ENCODE data around the gene NAALADL1.
A peak's percentile ranks its signal among the peaks of the same experiment; 100 is the strongest.
"Not testable (repeated sequence)": the region's sequence is repeated elsewhere in the genome, so short reads cannot be mapped to it uniquely, and the experiment has no call there.

NAALADL1 gene

GRCh38 chr11:65021509-65021908 is 36.8 kb downstream of the NAALADL1 start:
- Mint-ChIP-seq H3K4me1 (ENCODE audit: low read depth) (peaks cover 5% of the 10 kb centered on the region), H3K4me3 (no peak overlapping the region), H3K27ac (no peak overlapping the region), H3K36me3 (ENCODE audit: low read depth) (peaks cover 13% of the 10 kb centered on the region), H3K27me3 (ENCODE audit: low read depth) (no peaks in the 10 kb centered on the region), H3K9me3 (no peaks in the 10 kb centered on the region)

- Mint-ChIP-seq H3K9me3 (no peaks in the 10 kb centered on the region), H3K4me3 (no peak overlapping the region), H3K36me3 (ENCODE audit: low read depth) (peaks cover 18% of the 10 kb centered on the region), H3K4me1 (ENCODE audit: low read depth) (peaks cover 8% of the 10 kb centered on the region), H3K27ac (no peak overlapping the region), H3K27me3 (ENCODE audit: low read depth) (no peaks in the 10 kb centered on the region)
Measured at GRCh38 chr11:65021003-65021402, 37.4 kb downstream of the NAALADL1 start.

DNA sequence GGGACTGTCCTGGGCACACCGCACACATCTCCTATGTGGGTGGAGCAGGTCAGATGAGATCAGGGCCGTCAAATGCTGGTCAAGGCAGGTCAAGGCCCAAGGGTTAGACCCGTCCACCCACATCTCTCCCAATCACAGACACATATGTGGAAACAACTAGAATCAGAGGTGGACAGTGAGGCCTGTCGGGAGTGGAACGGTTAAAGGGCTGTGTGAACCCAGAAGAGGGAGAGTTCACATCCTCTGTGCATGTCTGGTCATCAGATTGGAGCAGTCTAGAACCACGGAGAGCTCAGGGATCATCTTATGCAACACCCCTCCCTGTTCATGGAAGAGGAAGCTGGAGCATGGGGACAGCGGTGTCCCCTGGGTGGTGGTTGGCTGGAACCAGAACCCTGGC is 38.5 kb downstream of the NAALADL1 start:
- peaks cover 18% of the 10 kb centered on the region for H3K36me3 Mint-ChIP-seq (ENCODE audit: low read depth)
- no peak overlapping the region for H3K4me3 Mint-ChIP-seq
- no peaks in the 10 kb centered on the region for H3K27me3 Mint-ChIP-seq (ENCODE audit: low read depth)
- H3K4me1 Mint-ChIP-seq (ENCODE audit: low read depth) = peaks cover 14% of the 10 kb centered on the region
- no peaks in the 10 kb centered on the region for H3K9me3 Mint-ChIP-seq
- H3K27ac Mint-ChIP-seq = no peak overlapping the region

- H3K4me3 Mint-ChIP-seq = no peak overlapping the region
- no peak overlapping the region for H3K27ac Mint-ChIP-seq
- no peaks in the 10 kb centered on the region for H3K27me3 Mint-ChIP-seq (ENCODE audit: low read depth)
- H3K4me1 Mint-ChIP-seq (ENCODE audit: low read depth) = peaks cover 20% of the 10 kb centered on the region
- H3K36me3 Mint-ChIP-seq (ENCODE audit: low read depth) = peaks cover 18% of the 10 kb centered on the region
- no peaks in the 10 kb centered on the region for H3K9me3 Mint-ChIP-seq
Measured at GRCh38 chr11:65017937-65018336, 40.4 kb downstream of the NAALADL1 start.

DNA sequence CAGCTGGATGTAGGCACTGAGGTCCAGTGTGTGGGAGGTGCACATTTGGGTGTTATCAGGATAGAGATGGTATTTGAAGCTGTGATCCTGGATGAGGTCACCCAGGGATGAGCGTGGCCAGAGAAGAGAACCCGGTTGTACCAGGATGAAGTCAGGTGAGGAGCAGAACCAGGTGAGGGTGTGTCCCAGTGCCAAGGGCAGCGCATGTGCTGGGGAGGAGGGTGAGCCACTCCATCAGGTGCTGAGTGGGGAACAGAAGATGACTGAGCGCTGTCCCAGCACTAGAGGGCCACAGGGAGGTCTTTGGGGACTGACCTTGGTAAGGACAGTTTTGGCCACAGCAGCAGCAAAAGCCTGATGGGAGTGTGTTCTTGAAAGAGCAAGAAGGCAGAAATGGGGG is 41.6 kb downstream of the NAALADL1 start:
- no peak overlapping the region for H3K4me3 Mint-ChIP-seq
- no peaks in the 10 kb centered on the region for H3K9me3 Mint-ChIP-seq
- H3K27ac Mint-ChIP-seq = no peak overlapping the region
- no peaks in the 10 kb centered on the region for H3K27me3 Mint-ChIP-seq (ENCODE audit: low read depth)
- H3K36me3 Mint-ChIP-seq (ENCODE audit: low read depth) = peaks cover 16% of the 10 kb centered on the region
- peaks cover 22% of the 10 kb centered on the region for H3K4me1 Mint-ChIP-seq (ENCODE audit: low read depth)

DNA sequence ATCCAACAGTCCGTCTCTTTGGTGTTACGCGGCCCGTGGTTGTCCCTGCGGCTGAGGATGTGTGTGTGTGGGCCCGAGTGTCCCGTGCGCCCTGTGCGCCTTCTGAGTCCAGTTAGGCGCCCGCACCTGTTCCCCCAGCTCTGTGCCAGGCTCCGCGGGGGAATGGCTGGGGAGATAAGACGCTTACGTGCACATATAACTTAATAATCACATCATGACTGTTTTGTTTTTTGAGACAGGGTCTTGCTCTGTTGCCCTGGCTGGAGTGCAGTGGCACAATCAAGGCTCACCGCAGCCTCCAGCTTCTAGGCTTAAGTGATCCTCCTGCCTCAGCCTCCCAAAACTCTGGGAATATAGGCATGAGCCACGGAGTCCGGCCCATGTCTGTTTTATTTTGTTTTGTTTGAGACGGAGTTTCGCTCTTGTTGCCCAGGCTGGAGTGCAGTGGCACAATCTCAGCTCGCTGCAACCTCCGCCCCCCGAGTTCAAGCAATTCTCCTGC is 43.6 kb downstream of the NAALADL1 start:
- H3K27me3 Mint-ChIP-seq (ENCODE audit: low read depth) = no peaks in the 10 kb centered on the region
- H3K27ac Mint-ChIP-seq = peak overlapping the region; percentile 90
- peaks cover 22% of the 10 kb centered on the region for H3K4me1 Mint-ChIP-seq (ENCODE audit: low read depth)
- peak overlapping the region; percentile 89 for H3K4me3 Mint-ChIP-seq
- H3K36me3 Mint-ChIP-seq (ENCODE audit: low read depth) = peaks cover 12% of the 10 kb centered on the region
- no peaks in the 10 kb centered on the region for H3K9me3 Mint-ChIP-seq

DNA sequence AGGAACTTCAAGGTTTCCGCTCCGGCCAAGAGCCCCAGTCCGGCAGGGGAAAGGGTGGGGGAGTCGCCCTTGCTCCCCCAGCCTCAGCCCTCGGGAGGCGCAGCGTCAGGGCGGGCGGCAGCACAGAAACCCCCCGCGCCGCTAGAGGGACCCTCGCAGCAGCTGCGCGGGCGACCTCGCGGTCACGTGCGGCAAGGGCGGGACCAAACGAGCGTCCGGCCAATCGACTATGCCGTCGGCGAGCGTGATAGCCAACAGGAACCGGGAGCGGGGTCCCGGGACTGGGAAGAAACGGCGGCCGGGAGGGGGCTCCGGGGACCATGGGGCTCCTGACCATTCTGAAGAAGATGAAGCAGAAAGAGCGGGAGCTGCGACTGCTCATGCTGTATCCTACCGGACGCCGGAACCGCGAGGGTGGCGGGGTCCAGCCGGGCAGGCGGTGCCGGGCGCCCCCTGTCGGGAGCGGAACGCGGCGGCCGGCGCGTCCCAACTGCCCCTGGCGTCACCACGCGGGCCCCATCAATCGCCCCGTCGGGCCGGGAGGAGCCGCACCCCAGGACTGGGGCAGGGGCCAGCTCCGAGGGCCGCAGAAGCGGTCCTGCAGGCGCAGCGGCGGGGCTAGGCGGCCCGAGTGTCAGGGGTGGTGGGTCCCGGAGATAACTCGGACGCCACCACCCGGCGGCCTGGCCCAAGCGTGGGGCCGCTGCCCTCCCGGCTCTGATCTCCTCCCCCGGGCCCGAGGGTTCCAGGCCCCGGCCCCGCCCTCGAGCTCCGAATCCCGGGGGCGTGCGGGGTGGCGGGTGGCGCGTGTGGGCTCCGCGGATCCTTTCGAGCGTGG is 44.2 kb downstream of the NAALADL1 start, which contains the start of gene ARL2:
Gene ARL2, plus strand, starts transcription at position 273 of the 838 bp plus-strand sequence. Its CDS starts 48 bp downstream, at position 321.
- H3K27me3 Mint-ChIP-seq (ENCODE audit: low read depth) = no peaks in the 10 kb centered on the region
- peak within 1 kb of the TSS; percentile 89 for H3K4me3 Mint-ChIP-seq
- H3K27ac Mint-ChIP-seq = peak within 1 kb of the TSS; percentile 96
- peaks cover 11% of the 10 kb centered on the region for H3K36me3 Mint-ChIP-seq (ENCODE audit: low read depth)
- no peaks in the 10 kb centered on the region for H3K9me3 Mint-ChIP-seq
- peaks cover 22% of the 10 kb centered on the region for H3K4me1 Mint-ChIP-seq (ENCODE audit: low read depth)

- H3K27ac Mint-ChIP-seq = peak overlapping the region; percentile 96
- peaks cover 22% of the 10 kb centered on the region for H3K4me1 Mint-ChIP-seq (ENCODE audit: low read depth)
- H3K36me3 Mint-ChIP-seq (ENCODE audit: low read depth) = peaks cover 11% of the 10 kb centered on the region
- no peaks in the 10 kb centered on the region for H3K9me3 Mint-ChIP-seq
- H3K27me3 Mint-ChIP-seq (ENCODE audit: low read depth) = no peaks in the 10 kb centered on the region
- peak overlapping the region; percentile 88 for H3K4me3 Mint-ChIP-seq
Measured at GRCh38 chr11:65013130-65013887, 45.0 kb downstream of the NAALADL1 start.

DNA sequence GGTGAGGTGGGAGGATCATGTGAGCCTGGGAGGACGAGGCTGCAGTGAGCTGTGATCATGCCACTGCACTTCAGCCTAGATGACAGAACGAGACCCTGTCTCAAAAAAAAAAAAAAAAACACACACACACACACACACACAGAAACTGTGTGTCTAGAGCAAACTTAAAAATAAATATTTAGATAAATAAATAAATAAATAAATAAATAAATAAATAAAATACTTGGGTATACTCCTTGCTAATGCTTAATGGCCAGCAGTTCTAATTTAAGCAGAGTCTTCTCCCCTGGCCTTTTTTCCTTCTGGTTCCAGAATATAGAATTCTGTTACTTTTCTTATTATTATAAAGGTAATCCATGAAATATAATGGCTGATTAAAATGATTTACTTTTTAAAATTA is 49.5 kb downstream of the NAALADL1 start:
- Mint-ChIP-seq H3K36me3 (ENCODE audit: low read depth) (no peaks in the 10 kb centered on the region), H3K27me3 (ENCODE audit: low read depth) (no peaks in the 10 kb centered on the region), H3K9me3 (no peaks in the 10 kb centered on the region), H3K4me3 (no peak overlapping the region), H3K4me1 (ENCODE audit: low read depth) (peaks cover 9% of the 10 kb centered on the region), H3K27ac (no peak overlapping the region)

DNA sequence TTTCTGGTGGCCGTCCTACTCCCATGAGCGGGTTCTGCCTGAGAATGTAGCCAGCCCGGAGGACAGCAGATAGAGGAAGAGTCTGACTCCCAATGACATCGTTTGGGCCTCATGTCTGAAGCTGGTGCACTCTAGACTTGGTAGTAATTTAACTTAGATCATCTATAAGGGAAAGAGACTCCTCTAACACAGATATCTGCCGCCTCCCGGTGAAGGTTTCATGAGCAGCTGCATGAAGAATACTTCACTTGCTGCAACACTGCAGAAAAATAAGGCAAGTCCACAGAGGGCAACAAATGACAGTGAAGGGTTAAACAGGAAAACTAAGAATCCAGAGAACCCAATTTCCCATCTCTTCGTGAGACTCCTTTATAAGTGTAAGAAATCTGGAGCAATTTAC is 50.3 kb downstream of the NAALADL1 start:
- no peak overlapping the region for H3K27ac Mint-ChIP-seq
- no peaks in the 10 kb centered on the region for H3K36me3 Mint-ChIP-seq (ENCODE audit: low read depth)
- no peak overlapping the region for H3K4me3 Mint-ChIP-seq
- peaks cover 3% of the 10 kb centered on the region for H3K4me1 Mint-ChIP-seq (ENCODE audit: low read depth)
- H3K9me3 Mint-ChIP-seq = no peaks in the 10 kb centered on the region
- H3K27me3 Mint-ChIP-seq (ENCODE audit: low read depth) = no peaks in the 10 kb centered on the region

DNA sequence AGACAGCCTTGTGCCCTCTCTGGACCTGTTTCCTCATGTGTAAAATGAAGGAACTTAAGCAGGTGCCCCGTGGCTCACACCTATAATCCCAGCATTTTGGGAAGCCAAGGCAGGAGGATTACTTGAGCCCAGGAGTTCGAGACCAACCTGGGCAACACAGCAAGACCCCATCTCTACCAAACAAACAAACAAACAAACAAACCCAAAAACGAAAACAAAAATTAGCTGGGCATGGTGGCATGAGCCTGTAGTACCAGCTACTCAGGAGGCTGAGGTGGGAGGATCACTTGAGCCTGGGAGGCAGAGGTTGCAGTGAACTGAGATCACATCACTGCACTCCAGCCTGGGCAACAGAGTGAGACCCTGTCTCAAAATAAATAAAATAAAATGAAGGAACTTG is 54.4 kb downstream of the NAALADL1 start:
- H3K4me1 Mint-ChIP-seq (ENCODE audit: low read depth); H3K27ac Mint-ChIP-seq; H3K36me3 Mint-ChIP-seq (ENCODE audit: low read depth); H3K27me3 Mint-ChIP-seq (ENCODE audit: low read depth); H3K4me3 Mint-ChIP-seq; H3K9me3 Mint-ChIP-seq: not testable (repeated sequence)

GRCh38 chr11:65003282-65003681 is 55.1 kb downstream of the NAALADL1 start:
- H3K36me3 Mint-ChIP-seq (ENCODE audit: low read depth) = peaks cover under 1% of the 10 kb centered on the region
- no peaks in the 10 kb centered on the region for H3K27me3 Mint-ChIP-seq (ENCODE audit: low read depth)
- no peak overlapping the region for H3K4me3 Mint-ChIP-seq
- H3K9me3 Mint-ChIP-seq = no peaks in the 10 kb centered on the region
- peaks cover 9% of the 10 kb centered on the region for H3K4me1 Mint-ChIP-seq (ENCODE audit: low read depth)
- no peak overlapping the region for H3K27ac Mint-ChIP-seq

- Mint-ChIP-seq H3K27me3 (ENCODE audit: low read depth) (no peaks in the 10 kb centered on the region), H3K4me3 (no peak overlapping the region), H3K4me1 (ENCODE audit: low read depth) (peaks cover 13% of the 10 kb centered on the region), H3K36me3 (ENCODE audit: low read depth) (peaks cover 1% of the 10 kb centered on the region), H3K27ac (no peak overlapping the region), H3K9me3 (no peaks in the 10 kb centered on the region)
Measured at GRCh38 chr11:65002706-65003105, 55.6 kb downstream of the NAALADL1 start.

- Mint-ChIP-seq H3K27ac (no peak overlapping the region), H3K36me3 (ENCODE audit: low read depth) (peaks cover 1% of the 10 kb centered on the region), H3K27me3 (ENCODE audit: low read depth) (no peaks in the 10 kb centered on the region), H3K9me3 (no peaks in the 10 kb centered on the region), H3K4me1 (ENCODE audit: low read depth) (peaks cover 23% of the 10 kb centered on the region), H3K4me3 (no peak overlapping the region)
Measured at GRCh38 chr11:64999478-64999877, 58.9 kb downstream of the NAALADL1 start.

All from T-helper 1 cell treated with Interleukin-12 subunit alpha and Interleukin-12 subunit beta and Interleukin-4 antibody, amounts not matched to agents 30 μg/mL and 1 μg/mL, for 36 hours (primary cell).